ENCODE results near the gene LGALS7B. TPM values are rescaled to one million over a fixed set of nuclear protein-coding genes. Genes with fewer than 3 reads are reported as not detected.
A peak's percentile ranks its signal among the peaks of the same experiment; 100 is the strongest.
"Not testable (repeated sequence)": the region's sequence is repeated elsewhere in the genome, so short reads cannot be mapped to it uniquely, and the experiment has no call there.

Gene LGALS7B
- total and polyA plus RNA-seq, 8 donors, result 0.38 TPM; not detected in 7

- FAIRE-seq, result no peak
- 57 to 58% methylated on average over 3 of the region's 3 CpGs for WGBS, 2 donors
- peak; percentile 46 to 62 (median 60) for ATAC-seq
Measured at GRCh38 chr19:38763795-38764220, 25.2 kb upstream of the LGALS7B start.

GRCh38 chr19:38765214-38765613 is 23.8 kb upstream of the LGALS7B start:
- DNase-seq (no peak), ATAC-seq (no peak), FAIRE-seq (no peak)
- Histone ChIP-seq H3K27me3 (no peaks in the 10 kb centered on the region), H3K4me3 (no peak overlapping the region), H3K36me3 (no peaks in the 10 kb centered on the region), H3K27ac (no peak overlapping the region), H3K9me3 (no peaks in the 10 kb centered on the region), H3K4me1 (no peaks in the 10 kb centered on the region)
- TF ChIP-seq CTCF (IDR thresholded peaks at IDR 0.05), result no peak
- WGBS, 2 donors, result 95 to 96% methylated on average over 2 of the region's 2 CpGs
- intact Hi-C loops (cut with DNase I), result no loop called here

More at GRCh38 chr19:38763795-38764220, 25.2 kb upstream of the LGALS7B start:
- no peak for DNase-seq
- Histone ChIP-seq H3K4me1 (no peaks in the 10 kb centered on the region), H3K27me3 (no peaks in the 10 kb centered on the region), H3K4me3 (no peak overlapping the region), H3K36me3 (no peaks in the 10 kb centered on the region), H3K27ac (peak overlapping the region in 3 of 4 donors; percentile 31 to 46 (median 37)), H3K9me3 (no peaks in the 10 kb centered on the region)
- intact Hi-C loops (cut with DNase I), result no loop called here
- no peak for TF ChIP-seq CTCF (IDR thresholded peaks at IDR 0.05)

- Histone ChIP-seq H3K4me1 (no peaks in the 10 kb centered on the region), H3K27me3 (no peaks in the 10 kb centered on the region), H3K27ac (no peak overlapping the region), H3K4me3 (no peak overlapping the region), H3K36me3 (no peaks in the 10 kb centered on the region), H3K9me3 (no peaks in the 10 kb centered on the region)
- FAIRE-seq, result no peak
- ATAC-seq, result no peak
- TF ChIP-seq CTCF (IDR thresholded peaks at IDR 0.05), result no peak
- WGBS, 2 donors, result 82 to 92% methylated on average over 10 of the region's 10 CpGs
- DNase-seq, result no peak
- intact Hi-C loops (cut with DNase I), result no loop called here
Measured at GRCh38 chr19:38766276-38767047, 22.5 kb upstream of the LGALS7B start.

GRCh38 chr19:38769635-38770211 is 19.3 kb upstream of the LGALS7B start:
- H3K9me3 ChIP-seq, result no peaks in the 10 kb centered on the region
- no peak overlapping the region for H3K27ac ChIP-seq
- DNase-seq, result peak; percentile 68 to 93 (median 81)
- H3K36me3 ChIP-seq, result no peaks in the 10 kb centered on the region
- peak; percentile 66 to 86 (median 80) for ATAC-seq
- TF ChIP-seq CTCF (IDR thresholded peaks at IDR 0.05), result peak; percentile 20 to 76 (median 55)
- FAIRE-seq, result no peak
- 31% methylated on average over 42 of the region's 42 CpGs for WGBS, 2 donors
- H3K27me3 ChIP-seq, result no peaks in the 10 kb centered on the region
- peak overlapping the region in 2 of 4 donors; percentile 13 to 19 for H3K4me3 ChIP-seq
- no peaks in the 10 kb centered on the region for H3K4me1 ChIP-seq
- intact Hi-C loops (cut with DNase I), result no loop called here

- FAIRE-seq; H3K4me1 ChIP-seq; H3K27ac ChIP-seq; H3K27me3 ChIP-seq; H3K9me3 ChIP-seq; H3K36me3 ChIP-seq; DNase-seq; intact Hi-C loops (cut with DNase I): not testable (repeated sequence)
- peak overlapping the region in 2 of 4 donors; percentile 13 to 19 for H3K4me3 ChIP-seq
- peak; percentile 24 to 44 (median 42) for ATAC-seq
- 9 to 23% methylated on average over 21 to 27 of the region's 58 CpGs for WGBS, 2 donors
Measured at GRCh38 chr19:38770228-38770948, 18.6 kb upstream of the LGALS7B start.

- H3K27me3 ChIP-seq; DNase-seq; H3K27ac ChIP-seq; FAIRE-seq; intact Hi-C loops (cut with DNase I); H3K4me3 ChIP-seq; H3K9me3 ChIP-seq; H3K4me1 ChIP-seq; H3K36me3 ChIP-seq: not testable (repeated sequence)
- peak; percentile 87 to 96 (median 92) for ATAC-seq
- WGBS, 2 donors, result 30 to 67% methylated on average over 1 of the region's 22 CpGs
Measured at GRCh38 chr19:38770949-38771275, 18.1 kb upstream of the LGALS7B start.

GRCh38 chr19:38771569-38771968 is 17.4 kb upstream of the LGALS7B start:
- H3K27ac ChIP-seq; H3K4me1 ChIP-seq; H3K36me3 ChIP-seq; ATAC-seq; H3K4me3 ChIP-seq; intact Hi-C loops (cut with DNase I); H3K27me3 ChIP-seq; FAIRE-seq; DNase-seq; H3K9me3 ChIP-seq: not testable (repeated sequence)
- WGBS, 2 donors, result 66 to 83% methylated on average over 7 to 9 of the region's 30 CpGs

Measured in pancreas (tissue), 10 donors.